Transverse colon (tissue), 4 donors: ENCODE data around the gene THY1. TPM values are rescaled to one million over a fixed set of nuclear protein-coding genes. Genes with fewer than 3 reads are reported as not detected.
"Not testable (repeated sequence)": the region's sequence is repeated elsewhere in the genome, so short reads cannot be mapped to it uniquely, and the experiment has no call there.

Source experiments
- DNase-seq: peaks from one replicate; pipeline ENCODE4 v3.0.0-alpha.2; 2019
- H3K27ac ChIP-seq, 4 donors: fragments of 200-600 bp; sonication (generic); 2 replicates each; pipeline ENCODE4 v1.5.1; 2016 to 2018; ENCODE audit warnings: inconsistent platforms in 4 of 4
- H3K27me3 ChIP-seq: fragments of 200-600 bp; sonication (generic); 2 replicates; pipeline ENCODE4 v1.5.1; 2017; ENCODE audit warnings: inconsistent platforms
- H3K36me3 ChIP-seq, 4 donors: fragments of 200-600 bp; sonication (generic); 2 replicates each; pipeline ENCODE4 v1.5.1; 2017 to 2019; ENCODE audit warnings: inconsistent platforms in 4 of 4
- H3K4me1 ChIP-seq, 4 donors: fragments of 200-600 bp; sonication (generic); 2 replicates each; pipeline ENCODE4 v1.5.1; 2017 to 2020; ENCODE audit warnings: inconsistent platforms in 4 of 4
- H3K4me3 ChIP-seq, 4 donors: fragments of 200-600 bp; sonication (generic); 1 replicate in 1 of 4; 2 replicates in 3 of 4; pipeline versions ENCODE4 v1.5.1 to v1.6.1; 2017 to 2019; ENCODE audit warnings: inconsistent platforms in 4 of 4
- H3K9me3 ChIP-seq, 2 donors: fragments of 200-600 bp; sonication (generic); 2 replicates each; pipeline ENCODE4 v1.5.1; 2017 to 2019; ENCODE audit warnings: inconsistent platforms in 2 of 2
- CTCF ChIP-seq, 5 experiments: fragments of 200-600 bp in 3 of 5; fragments of 450-650 bp in 2 of 5; sonication (generic) in 3 of 5; IDR thresholded peaks; 1 replicate in 2 of 5; 2 replicates in 3 of 5; pipeline ENCODE4 v1.5.1; 2016 to 2017; ENCODE audit warnings: antibody characterized with exemption in 5 of 5, inconsistent platforms in 3 of 5, mild to moderate bottlenecking in 2 of 5, moderate library complexity in 1 of 5
- EP300 ChIP-seq: sonication (generic); formaldehyde crosslinking; IDR thresholded peaks from one replicate; pipeline ENCODE4 v1.6.1; 2017; ENCODE audit warnings: antibody characterized with exemption, low read depth
- POLR2A ChIP-seq: fragments of 450-650 bp; IDR thresholded peaks from one replicate; pipeline ENCODE4 v1.6.1; 2016; ENCODE audit warnings: antibody characterized with exemption, mild to moderate bottlenecking, moderate library complexity
- POLR2AphosphoS5 ChIP-seq, 3 donors: sonication (generic); formaldehyde crosslinking; IDR thresholded peaks; one replicate each; pipeline ENCODE4 v1.6.1; 2016; ENCODE audit warnings: antibody characterized with exemption in 3 of 3
- WGBS, 2 donors: methylation state at CpG; one replicate each; pipeline ENCODE4 v1.1.5; 2018; ENCODE audit warnings: low coverage in 1 of 2; 5-methylcytosine and 5-hydroxymethylcytosine counted together
- in situ Hi-C, 4 donors: fragments of 200-750 bp; cut with MboI; loops; one replicate each; pipeline versions ENCODE4 v1.15.0 to v1.15.1; 2017; ENCODE audit warnings: low sequenced_read_pairs in 3 of 4, low pct_ligation_motif_present in 1 of 4, low pct_unique_long_range_greater_than_20kb in 1 of 4
- intact Hi-C: fragments of 100-400 bp; cut with DNase I; formaldehyde crosslinking; loops from one replicate; pipeline ENCODE4 v1.15.1; 2023; ENCODE audit warnings: low total_unique reads
- total RNA-seq, 4 donors: library from RNA; depleted of rRNA; stranded (reverse); fragments of >200 nt; gene quantifications; one replicate each; pipeline ENCODE4 v1.1.0, GENCODE V29; 2016

The THY1 gene
- total RNA-seq, 4 donors from 2014 or later, result 5.6 to 17.6 (median 12.8) TPM

- peak overlapping the region in 1 of 4 donors; percentile 41 for H3K27ac ChIP-seq
- peaks cover 1% of the 10 kb centered on the region for H3K27me3 ChIP-seq
- DNase-seq, result no peak
- in situ Hi-C loops, result no loop called here
- H3K4me3 ChIP-seq, result no peak overlapping the region
- intact Hi-C loops, result no loop called here
- WGBS, 2 donors, result 50 to 54% methylated on average over 4 of the region's 4 CpGs
- TF ChIP-seq EP300, result no peak
- TF ChIP-seq POLR2A, result no peak
- no peak for TF ChIP-seq POLR2AphosphoS5 (IDR thresholded peaks at IDR 0.05)
- no peak for TF ChIP-seq CTCF (IDR thresholded peaks at IDR 0.05)
- no peaks in the 10 kb centered on the region for H3K9me3 ChIP-seq
- H3K36me3 ChIP-seq, result no peaks in the 10 kb centered on the region
- peaks cover 0 to 3% (median 0%) of the 10 kb centered on the region in 4 donors for H3K4me1 ChIP-seq
Measured at GRCh38 chr11:119460582-119460981, 37.6 kb upstream of the THY1 start.

GRCh38 chr11:119460097-119460496 lies 37.1 kb upstream of the THY1 start:
- in situ Hi-C loops (no loop called here), intact Hi-C loops (no loop called here)
- TF ChIP-seq CTCF (IDR thresholded peaks at IDR 0.05), result no peak
- no peak for TF ChIP-seq EP300
- H3K27ac ChIP-seq, result peak overlapping the region in 1 of 4 donors; percentile 33
- no peak for DNase-seq
- no peaks in the 10 kb centered on the region for H3K9me3 ChIP-seq
- peaks cover 0 to 3% (median 0%) of the 10 kb centered on the region in 4 donors for H3K4me1 ChIP-seq
- 43 to 80% methylated on average over 1 to 11 of the region's 11 CpGs for WGBS, 2 donors
- no peak overlapping the region for H3K4me3 ChIP-seq
- H3K36me3 ChIP-seq, result no peaks in the 10 kb centered on the region
- no peaks in the 10 kb centered on the region for H3K27me3 ChIP-seq

- intact Hi-C loops, result no loop called here
- Histone ChIP-seq H3K4me1 (peaks cover 0 to 3% (median 0%) of the 10 kb centered on the region in 4 donors), H3K27ac (no peak overlapping the region), H3K9me3 (no peaks in the 10 kb centered on the region), H3K4me3 (no peak overlapping the region), H3K27me3 (no peaks in the 10 kb centered on the region), H3K36me3 (no peaks in the 10 kb centered on the region)
- no peak for TF ChIP-seq POLR2A
- TF ChIP-seq CTCF (IDR thresholded peaks at IDR 0.05), result no peak
- TF ChIP-seq EP300, result no peak
- TF ChIP-seq POLR2AphosphoS5 (IDR thresholded peaks at IDR 0.05), result no peak
- in situ Hi-C loops, result no loop called here
- 88 to 89% methylated on average over 7 to 8 of the region's 8 CpGs for WGBS, 2 donors
- DNase-seq, result no peak
Measured at GRCh38 chr11:119459293-119459976, 36.5 kb upstream of the THY1 start.

GRCh38 chr11:119455708-119456107 lies 32.7 kb upstream of the THY1 start:
- H3K4me3 ChIP-seq, H3K27ac ChIP-seq, H3K9me3 ChIP-seq, H3K4me1 ChIP-seq, H3K27me3 ChIP-seq, intact Hi-C loops, DNase-seq, H3K36me3 ChIP-seq, in situ Hi-C loops: not testable (repeated sequence)
- 71 to 77% methylated on average over 6 of the region's 6 CpGs for WGBS, 2 donors

- H3K4me1 ChIP-seq, H3K9me3 ChIP-seq, H3K36me3 ChIP-seq, intact Hi-C loops, in situ Hi-C loops, H3K27ac ChIP-seq, H3K27me3 ChIP-seq, DNase-seq, H3K4me3 ChIP-seq: not testable (repeated sequence)
- WGBS, 2 donors, result 75 to 94% methylated on average over 3 to 4 of the region's 4 CpGs
Measured at GRCh38 chr11:119455241-119455640, 32.3 kb upstream of the THY1 start.
